ENCODE data around the gene PLTP. TPM values are rescaled to one million over a fixed set of nuclear protein-coding genes. Genes with fewer than 3 reads are reported as not detected.

The PLTP gene
- total and polyA plus RNA-seq, 3 donors from 2014 or later: 53.3 to 105 (median 80.0) TPM

- WGBS, 2 donors: 93 to 94% methylated on average over 8 of the region's 8 CpGs
- no peak for DNase-seq
- H3K9me3 ChIP-seq: no peaks in the 10 kb centered on the region
- no peak for TF ChIP-seq CTCF (IDR thresholded peaks at IDR 0.05)
- no peak for TF ChIP-seq POLR2A (IDR thresholded peaks at IDR 0.05)
- no peak overlapping the region for H3K4me3 ChIP-seq
- no peaks in the 10 kb centered on the region for H3K27me3 ChIP-seq
- H3K4me1 ChIP-seq: peaks cover 15% of the 10 kb centered on the region
- no peak overlapping the region for H3K27ac ChIP-seq
- intact Hi-C loops (cut with DNase I; ENCODE audit: low total_unique reads): no loop called here
- H3K36me3 ChIP-seq (ENCODE audit: low read depth, missing control alignments): no peaks in the 10 kb centered on the region
These were observed 62.9 kb downstream of the PLTP start for GRCh38 chr20:45848969-45849582.

Other genes starting within 250 kb of the PLTP start
- gene WFDC11, start 241.9 kb downstream of the PLTP start, total RNA-seq: not detected
- gene WFDC11, start 241.9 kb downstream of the PLTP start, polyA plus RNA-seq (ENCODE audit: insufficient read depth, low read depth, low replicate concordance): 1.7 TPM
- gene WFDC13, start 210.1 kb downstream of the PLTP start, total RNA-seq: not detected
- gene WFDC13, start 210.1 kb downstream of the PLTP start, polyA plus RNA-seq (ENCODE audit: insufficient read depth, low read depth, low replicate concordance): not detected
- 1 to 10 TPM; 1.0 to 1.2 TPM for gene WFDC10B, start 207.1 kb downstream of the PLTP start, total RNA-seq
- gene WFDC10B, start 207.1 kb downstream of the PLTP start, polyA plus RNA-seq (ENCODE audit: insufficient read depth, low read depth, low replicate concordance): 4.3 TPM
- gene SPINT4, start 189.8 kb downstream of the PLTP start, total RNA-seq: not detected
- not detected for gene SPINT4, start 189.8 kb downstream of the PLTP start, polyA plus RNA-seq (ENCODE audit: insufficient read depth, low read depth, low replicate concordance)
- 10 to 100 TPM; 37.5 to 56.2 TPM for gene WFDC3, start 120.3 kb downstream of the PLTP start, total RNA-seq
- 99.2 TPM for gene WFDC3, start 120.3 kb downstream of the PLTP start, polyA plus RNA-seq (ENCODE audit: insufficient read depth, low read depth, low replicate concordance)
- 10 to 100 TPM; 38.6 to 49.9 TPM for gene DNTTIP1, start 120.2 kb downstream of the PLTP start, total RNA-seq
- gene DNTTIP1, start 120.2 kb downstream of the PLTP start, polyA plus RNA-seq (ENCODE audit: insufficient read depth, low read depth, low replicate concordance): 67.2 TPM
- gene UBE2C, start 99.5 kb downstream of the PLTP start, total RNA-seq: 10 to 100 TPM; 21.4 to 22.0 TPM
- 36.7 TPM for gene UBE2C, start 99.5 kb downstream of the PLTP start, polyA plus RNA-seq (ENCODE audit: insufficient read depth, low read depth, low replicate concordance)
- 1 to 10 TPM; 4.6 to 6.5 TPM for gene TNNC2, start 84.8 kb downstream of the PLTP start, total RNA-seq
- 12.1 TPM for gene TNNC2, start 84.8 kb downstream of the PLTP start, polyA plus RNA-seq (ENCODE audit: insufficient read depth, low read depth, low replicate concordance)
- gene SNX21, start 78.4 kb downstream of the PLTP start, total RNA-seq: 10 to 100 TPM; 77.9 to 82.4 TPM
- gene SNX21, start 78.4 kb downstream of the PLTP start, polyA plus RNA-seq (ENCODE audit: insufficient read depth, low read depth, low replicate concordance): 23.9 TPM
- 10 to 100 TPM; 71.2 to 79.6 TPM for gene ACOT8, start 54.8 kb downstream of the PLTP start, total RNA-seq
- gene ACOT8, start 54.8 kb downstream of the PLTP start, polyA plus RNA-seq (ENCODE audit: insufficient read depth, low read depth, low replicate concordance): 44.4 TPM
- 10 to 100 TPM in 1 of 2 donors, 1 to 10 TPM in 1; 9.3 to 12.8 TPM for gene ZSWIM3, start 54.5 kb downstream of the PLTP start, total RNA-seq
- 8.0 TPM for gene ZSWIM3, start 54.5 kb downstream of the PLTP start, polyA plus RNA-seq (ENCODE audit: insufficient read depth, low read depth, low replicate concordance)
- gene ZSWIM1, start 30.9 kb downstream of the PLTP start, total RNA-seq: 10 to 100 TPM; 24.0 to 24.5 TPM
- gene ZSWIM1, start 30.9 kb downstream of the PLTP start, polyA plus RNA-seq (ENCODE audit: insufficient read depth, low read depth, low replicate concordance): 11.4 TPM
- gene SPATA25, start 24.5 kb downstream of the PLTP start, total RNA-seq: 10 to 100 TPM; 14.9 to 26.0 TPM
- 59.4 TPM for gene SPATA25, start 24.5 kb downstream of the PLTP start, polyA plus RNA-seq (ENCODE audit: insufficient read depth, low read depth, low replicate concordance)
- gene NEURL2, start 20.9 kb downstream of the PLTP start, total RNA-seq: 1 to 10 TPM; 7.0 to 9.1 TPM
- 1.9 TPM for gene NEURL2, start 20.9 kb downstream of the PLTP start, polyA plus RNA-seq (ENCODE audit: insufficient read depth, low read depth, low replicate concordance)
- 100 to 1,000 TPM; 112 to 223 TPM for gene CTSA, start 20.8 kb downstream of the PLTP start, total RNA-seq
- gene CTSA, start 20.8 kb downstream of the PLTP start, polyA plus RNA-seq (ENCODE audit: insufficient read depth, low read depth, low replicate concordance): 103 TPM
- gene PCIF1, start 22.5 kb upstream of the PLTP start, total RNA-seq: 10 to 100 TPM; 39.4 to 48.7 TPM
- gene PCIF1, start 22.5 kb upstream of the PLTP start, polyA plus RNA-seq (ENCODE audit: insufficient read depth, low read depth, low replicate concordance): 39.3 TPM
- gene ZNF335, start 60.0 kb upstream of the PLTP start, total RNA-seq: 10 to 100 TPM; 50.5 to 53.5 TPM
- gene ZNF335, start 60.0 kb upstream of the PLTP start, polyA plus RNA-seq (ENCODE audit: insufficient read depth, low read depth, low replicate concordance): 25.3 TPM
- under 1 TPM; 0.39 to 0.56 TPM for gene MMP9, start 96.8 kb upstream of the PLTP start, total RNA-seq
- 10.0 TPM for gene MMP9, start 96.8 kb upstream of the PLTP start, polyA plus RNA-seq (ENCODE audit: insufficient read depth, low read depth, low replicate concordance)
- gene SLC12A5, start 117.1 kb upstream of the PLTP start, total RNA-seq: 1 to 10 TPM; 5.5 to 9.2 TPM
- 15.5 TPM for gene SLC12A5, start 117.1 kb upstream of the PLTP start, polyA plus RNA-seq (ENCODE audit: insufficient read depth, low read depth, low replicate concordance)
- 10 to 100 TPM; 55.6 to 66.2 TPM for gene NCOA5, start 177.8 kb upstream of the PLTP start, total RNA-seq
- gene NCOA5, start 177.8 kb upstream of the PLTP start, polyA plus RNA-seq (ENCODE audit: insufficient read depth, low read depth, low replicate concordance): 64.0 TPM
- gene CD40, start 206.2 kb upstream of the PLTP start, total RNA-seq: 1 to 10 TPM; 5.0 to 5.3 TPM
- gene CD40, start 206.2 kb upstream of the PLTP start, polyA plus RNA-seq (ENCODE audit: insufficient read depth, low read depth, low replicate concordance): 8.8 TPM

Measured in testis (tissue), 3 donors.